HepG2 (cell line): ENCODE measurements around the gene PKLR. TPM values are rescaled to one million over a fixed set of nuclear protein-coding genes. Genes with fewer than 3 reads are reported as not detected.

Source experiments
- EZH2 ChIP-seq: conservative IDR thresholded peaks from 2 replicates; pipeline ENCODE4 v1.6.1; 2012; ENCODE audit warnings: mild to moderate bottlenecking, low read depth, low read length, moderate library complexity
- FLYWCH1 ChIP-seq: sonication (generic); formaldehyde crosslinking; IDR thresholded peaks from 2 replicates; pipeline ENCODE4 v1.8.1; 2023; ENCODE audit warnings: mild to moderate bottlenecking, missing genetic modification reagents
- FOXK2 ChIP-seq: fragments of 450-650 bp; IDR thresholded peaks from 2 replicates; pipeline ENCODE4 v1.6.1; 2016
- HES4 ChIP-seq: sonication (generic); formaldehyde crosslinking; IDR thresholded peaks from 2 replicates; pipeline ENCODE4 v1.9.0; 2021; ENCODE audit warnings: mild to moderate bottlenecking, missing genetic modification reagents, borderline replicate concordance
- KDM5B ChIP-seq: sonication (generic); formaldehyde crosslinking; IDR thresholded peaks from 2 replicates; pipeline ENCODE4 v1.4.0; 2020; ENCODE audit warnings: missing genetic modification reagents, mild to moderate bottlenecking, borderline replicate concordance
- NR2F1 ChIP-seq, 2 experiments: fragments of 450-650 bp in 1 of 2; formaldehyde crosslinking in 1 of 2; IDR thresholded peaks; 2 replicates each; pipeline versions ENCODE4 v1.5.0 to v1.6.1; 2016 to 2020; ENCODE audit warnings: mild to moderate bottlenecking in 1 of 2, missing compliant biosample characterization in 1 of 2, missing genetic modification reagents in 1 of 2, moderate library complexity in 1 of 2
- PAF1 ChIP-seq: IDR thresholded peaks from 2 replicates; pipeline ENCODE4 v1.6.1; 2016; ENCODE audit warnings: missing genetic modification reagents, missing compliant biosample characterization
- PHF5A ChIP-seq: IDR thresholded peaks from one replicate; pipeline ENCODE4 v1.6.1; 2018; ENCODE audit warnings: low read depth, missing genetic modification reagents; ENCODE audit not compliant: unreplicated experiment
- SRSF1 ChIP-seq: fragments of 200-400 bp; formaldehyde crosslinking; optimal IDR thresholded peaks from 2 replicates; pipeline ENCODE3; 2017; ENCODE audit warnings: mild to moderate bottlenecking, low read depth, low read length, moderate library complexity
- XBP1 ChIP-seq: sonication (generic); formaldehyde crosslinking; IDR thresholded peaks from 2 replicates; pipeline ENCODE4 v1.5.0; 2020; ENCODE audit warnings: missing genetic modification reagents
- ZFP91 ChIP-seq: sonication (generic); formaldehyde crosslinking; IDR thresholded peaks from 2 replicates; pipeline ENCODE4 v1.9.0; 2022; ENCODE audit warnings: missing genetic modification reagents, mild to moderate bottlenecking, borderline replicate concordance
- ZNF10 ChIP-seq: sonication (generic); formaldehyde crosslinking; IDR thresholded peaks from 2 replicates; pipeline ENCODE4 v1.4.0; 2020; ENCODE audit warnings: mild to moderate bottlenecking, low read depth, missing genetic modification reagents, borderline replicate concordance
- ZNF331 ChIP-seq: sonication (generic); formaldehyde crosslinking; IDR thresholded peaks from 2 replicates; pipeline ENCODE4 v1.4.0; 2020; ENCODE audit warnings: missing genetic modification reagents
- ZNF552 ChIP-seq: sonication (generic); formaldehyde crosslinking; IDR thresholded peaks from 2 replicates; pipeline ENCODE4 v1.9.0; 2022; ENCODE audit warnings: missing genetic modification reagents, mild to moderate bottlenecking, borderline replicate concordance
- ZNF557 ChIP-seq: sonication (generic); formaldehyde crosslinking; IDR thresholded peaks from 2 replicates; pipeline ENCODE4 v1.4.0; 2020; ENCODE audit warnings: missing genetic modification reagents
- ZNF839 ChIP-seq: sonication (generic); formaldehyde crosslinking; IDR thresholded peaks from 2 replicates; pipeline ENCODE4 v1.4.0; 2020; ENCODE audit warnings: missing genetic modification reagents, mild to moderate bottlenecking, borderline replicate concordance
- ZNF878 ChIP-seq: sonication (generic); formaldehyde crosslinking; IDR thresholded peaks from 2 replicates; pipeline ENCODE4 v1.8.1; 2023; ENCODE audit warnings: mild to moderate bottlenecking, missing genetic modification reagents, moderate library complexity
- polyA plus RNA-seq, 8 experiments: library from polyadenylated mRNA; depleted of rRNA in 3 of 8; stranded (reverse) in 7 of 8; unstranded in 1 of 8; fragments of >200 nt; fragmentation: Illumina TruSeq in 4 of 8; extraction: Trizol in 4 of 8; gene quantifications; 2 replicates each; pipeline versions ENCODE4 v1.2.1 to v1.2.3, GENCODE V29; 2011 to 2016; ENCODE audit warnings: low read depth in 4 of 8, missing spikeins in 1 of 8, mixed read lengths in 1 of 8; ENCODE audit not compliant: insufficient read depth in 1 of 8
- total RNA-seq, 5 experiments: library from RNA; depleted of rRNA; stranded (reverse); fragments of >200 nt; fragmentation: Illumina TruSeq; extraction: Trizol; gene quantifications; 2 replicates each; pipeline ENCODE4 v1.2.3, GENCODE V29; 2016; ENCODE audit warnings: low read depth in 1 of 5
- TF ChIP-seq, protein P1 (sequence below): sonication (generic); formaldehyde crosslinking; IDR thresholded peaks from 2 replicates; pipeline ENCODE4 v1.4.0; 2020; ENCODE audit warnings: missing genetic modification reagents, borderline replicate concordance
- TF ChIP-seq, protein P2 (sequence below): sonication (generic); formaldehyde crosslinking; conservative IDR thresholded peaks from 2 replicates; pipeline ENCODE4 v1.8.0; 2022; ENCODE audit warnings: missing genetic modification reagents
- TF ChIP-seq, protein P3 (sequence below), 2 experiments: fragments of 450-650 bp in 1 of 2; sonication (generic) in 1 of 2; formaldehyde crosslinking; IDR thresholded peaks; 2 replicates each; pipeline versions ENCODE4 v1.5.0 to v1.8.0; 2020 to 2022; ENCODE audit warnings: mild to moderate bottlenecking in 1 of 2, missing genetic modification reagents in 1 of 2

The PKLR gene
- total and polyA plus RNA-seq, 2 of the 13 experiments (the other 11 are each of a cell fraction or from before 2014, with no cell fraction given), result 10.3 to 29.3 TPM

- TF ChIP-seq ZNF10 (CRISPR knock-in tag) (no peak), PAF1 (no peak), ZNF839 (no peak), XBP1 (0 out of 2 replicates have a peak, but pooled peaks have one; percentile 57), ZNF331 (peak; percentile 99), FOXK2 (no peak), SRSF1 (no peak), EZH2 (no peak), KDM5B (CRISPR knock-in tag) (peak; percentile 89), PHF5A (peak; percentile 81), ZNF878 (CRISPR knock-in tag) (peak; percentile 87), NR2F1 (CRISPR knock-in tag; IDR thresholded peaks at IDR 0.05) (no peak), ZFP91 (CRISPR knock-in tag) (peak; percentile 53; the same call in 1 of the 2 replicates), ZNF552 (CRISPR knock-in tag) (no peak), ZNF557 (CRISPR knock-in tag) (peak; percentile 74; the same call in 1 of the 2 replicates), FLYWCH1 (no peak), HES4 (CRISPR knock-in tag) (no peak)
- TF ChIP-seq, protein P1, sequence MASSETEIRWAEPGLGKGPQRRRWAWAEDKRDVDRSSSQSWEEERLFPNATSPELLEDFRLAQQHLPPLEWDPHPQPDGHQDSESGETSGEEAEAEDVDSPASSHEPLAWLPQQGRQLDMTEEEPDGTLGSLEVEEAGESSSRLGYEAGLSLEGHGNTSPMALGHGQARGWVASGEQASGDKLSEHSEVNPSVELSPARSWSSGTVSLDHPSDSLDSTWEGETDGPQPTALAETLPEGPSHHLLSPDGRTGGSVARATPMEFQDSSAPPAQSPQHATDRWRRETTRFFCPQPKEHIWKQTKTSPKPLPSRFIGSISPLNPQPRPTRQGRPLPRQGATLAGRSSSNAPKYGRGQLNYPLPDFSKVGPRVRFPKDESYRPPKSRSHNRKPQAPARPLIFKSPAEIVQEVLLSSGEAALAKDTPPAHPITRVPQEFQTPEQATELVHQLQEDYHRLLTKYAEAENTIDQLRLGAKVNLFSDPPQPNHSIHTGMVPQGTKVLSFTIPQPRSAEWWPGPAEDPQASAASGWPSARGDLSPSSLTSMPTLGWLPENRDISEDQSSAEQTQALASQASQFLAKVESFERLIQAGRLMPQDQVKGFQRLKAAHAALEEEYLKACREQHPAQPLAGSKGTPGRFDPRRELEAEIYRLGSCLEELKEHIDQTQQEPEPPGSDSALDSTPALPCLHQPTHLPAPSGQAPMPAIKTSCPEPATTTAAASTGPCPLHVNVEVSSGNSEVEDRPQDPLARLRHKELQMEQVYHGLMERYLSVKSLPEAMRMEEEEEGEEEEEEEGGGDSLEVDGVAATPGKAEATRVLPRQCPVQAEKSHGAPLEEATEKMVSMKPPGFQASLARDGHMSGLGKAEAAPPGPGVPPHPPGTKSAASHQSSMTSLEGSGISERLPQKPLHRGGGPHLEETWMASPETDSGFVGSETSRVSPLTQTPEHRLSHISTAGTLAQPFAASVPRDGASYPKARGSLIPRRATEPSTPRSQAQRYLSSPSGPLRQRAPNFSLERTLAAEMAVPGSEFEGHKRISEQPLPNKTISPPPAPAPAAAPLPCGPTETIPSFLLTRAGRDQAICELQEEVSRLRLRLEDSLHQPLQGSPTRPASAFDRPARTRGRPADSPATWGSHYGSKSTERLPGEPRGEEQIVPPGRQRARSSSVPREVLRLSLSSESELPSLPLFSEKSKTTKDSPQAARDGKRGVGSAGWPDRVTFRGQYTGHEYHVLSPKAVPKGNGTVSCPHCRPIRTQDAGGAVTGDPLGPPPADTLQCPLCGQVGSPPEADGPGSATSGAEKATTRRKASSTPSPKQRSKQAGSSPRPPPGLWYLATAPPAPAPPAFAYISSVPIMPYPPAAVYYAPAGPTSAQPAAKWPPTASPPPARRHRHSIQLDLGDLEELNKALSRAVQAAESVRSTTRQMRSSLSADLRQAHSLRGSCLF (CRISPR knock-in tag), result no peak
- TF ChIP-seq, protein P2, sequence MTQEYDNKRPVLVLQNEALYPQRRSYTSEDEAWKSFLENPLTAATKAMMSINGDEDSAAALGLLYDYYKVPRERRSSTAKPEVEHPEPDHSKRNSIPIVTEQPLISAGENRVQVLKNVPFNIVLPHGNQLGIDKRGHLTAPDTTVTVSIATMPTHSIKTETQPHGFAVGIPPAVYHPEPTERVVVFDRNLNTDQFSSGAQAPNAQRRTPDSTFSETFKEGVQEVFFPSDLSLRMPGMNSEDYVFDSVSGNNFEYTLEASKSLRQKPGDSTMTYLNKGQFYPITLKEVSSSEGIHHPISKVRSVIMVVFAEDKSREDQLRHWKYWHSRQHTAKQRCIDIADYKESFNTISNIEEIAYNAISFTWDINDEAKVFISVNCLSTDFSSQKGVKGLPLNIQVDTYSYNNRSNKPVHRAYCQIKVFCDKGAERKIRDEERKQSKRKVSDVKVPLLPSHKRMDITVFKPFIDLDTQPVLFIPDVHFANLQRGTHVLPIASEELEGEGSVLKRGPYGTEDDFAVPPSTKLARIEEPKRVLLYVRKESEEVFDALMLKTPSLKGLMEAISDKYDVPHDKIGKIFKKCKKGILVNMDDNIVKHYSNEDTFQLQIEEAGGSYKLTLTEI (CRISPR knock-in tag), result no peak
- TF ChIP-seq, protein P3, sequence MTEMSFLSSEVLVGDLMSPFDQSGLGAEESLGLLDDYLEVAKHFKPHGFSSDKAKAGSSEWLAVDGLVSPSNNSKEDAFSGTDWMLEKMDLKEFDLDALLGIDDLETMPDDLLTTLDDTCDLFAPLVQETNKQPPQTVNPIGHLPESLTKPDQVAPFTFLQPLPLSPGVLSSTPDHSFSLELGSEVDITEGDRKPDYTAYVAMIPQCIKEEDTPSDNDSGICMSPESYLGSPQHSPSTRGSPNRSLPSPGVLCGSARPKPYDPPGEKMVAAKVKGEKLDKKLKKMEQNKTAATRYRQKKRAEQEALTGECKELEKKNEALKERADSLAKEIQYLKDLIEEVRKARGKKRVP (CRISPR knock-in tag; IDR thresholded peaks at IDR 0.05), result no peak
Measured at GRCh38 chr1:155300553-155301329, 497 bp downstream of the PKLR start (continued).
